Gastrocnemius medialis (tissue), 4 donors: ENCODE data around the gene BRSK1. TPM values are rescaled to one million over a fixed set of nuclear protein-coding genes. Genes with fewer than 3 reads are reported as not detected.

Experiments used
- ATAC-seq, 2 donors: fragments of 150-250 bp; one replicate each; pipeline ENCODE4 v1.9.1; 2016
- DNase-seq, 2 donors: peaks; one replicate each; pipeline ENCODE4 v3.0.0-alpha.2; 2019
- H3K27ac ChIP-seq, 4 donors: fragments of 200-600 bp; sonication (generic); 1 replicate in 1 of 4; 2 replicates in 3 of 4; pipeline ENCODE4 v1.5.1; 2016 to 2018; ENCODE audit warnings: mild to moderate bottlenecking in 2 of 4, moderate library complexity in 1 of 4
- H3K27me3 ChIP-seq, 3 donors: fragments of 200-600 bp; sonication (generic) in 2 of 3; 1 replicate in 1 of 3; 2 replicates in 2 of 3; pipeline versions ENCODE4 v1.5.1 to v1.6.0; 2016 to 2019; ENCODE audit warnings: mild to moderate bottlenecking in 1 of 3, moderate library complexity in 1 of 3
- H3K36me3 ChIP-seq, 2 donors: fragments of 200-600 bp; sonication (generic) in 1 of 2; one replicate each; pipeline ENCODE4 v1.5.1; 2017 to 2018
- H3K4me1 ChIP-seq, 2 donors: fragments of 200-600 bp; sonication (generic) in 1 of 2; one replicate each; pipeline ENCODE4 v1.5.1; 2016 to 2017; ENCODE audit warnings: mild to moderate bottlenecking in 2 of 2
- H3K4me3 ChIP-seq, 4 donors: fragments of 200-600 bp; sonication (generic) in 3 of 4; 1 replicate in 1 of 4; 2 replicates in 3 of 4; pipeline ENCODE4 v1.5.1; 2016 to 2019; ENCODE audit warnings: mild to moderate bottlenecking in 2 of 4
- H3K9me3 ChIP-seq, 3 donors: fragments of 200-600 bp; sonication (generic) in 2 of 3; 1 replicate in 1 of 3; 2 replicates in 2 of 3; pipeline ENCODE4 v1.5.1; 2016 to 2019
- CTCF ChIP-seq, 5 experiments: fragments of 450-650 bp in 3 of 5; fragments of 200-600 bp in 2 of 5; sonication (generic) in 2 of 5; IDR thresholded peaks in 4 of 5; conservative IDR thresholded peaks in 1 of 5; 1 replicate in 4 of 5; 2 replicates in 1 of 5; pipeline ENCODE4 v1.5.1; 2016 to 2019; ENCODE audit warnings: antibody characterized with exemption in 5 of 5, mild to moderate bottlenecking in 3 of 5, moderate library complexity in 3 of 5
- POLR2A ChIP-seq, 2 donors: fragments of 450-650 bp; IDR thresholded peaks; one replicate each; pipeline ENCODE4 v1.6.1; 2017; ENCODE audit warnings: antibody characterized with exemption in 2 of 2, mild to moderate bottlenecking in 2 of 2, moderate library complexity in 2 of 2
- in situ Hi-C, 4 donors: fragments of 200-750 bp; cut with MboI; loops; one replicate each; pipeline versions ENCODE4 v1.15.0 to v1.8.0; 2017; ENCODE audit warnings: low sequenced_read_pairs in 4 of 4
- intact Hi-C: fragments of 100-400 bp; cut with DNase I; formaldehyde crosslinking; loops from one replicate; pipeline ENCODE4 v1.15.1; 2023; ENCODE audit warnings: low total_unique reads
- total RNA-seq, 4 donors: library from RNA; depleted of rRNA; stranded (reverse); fragments of >200 nt; gene quantifications; one replicate each; pipeline versions ENCODE4 v1.1.0 to v1.2.3, GENCODE V29; 2016

BRSK1 gene
- total RNA-seq, 4 donors from 2014 or later = not detected

- TF ChIP-seq POLR2A (IDR thresholded peaks at IDR 0.05) (no peak), CTCF (IDR thresholded peaks at IDR 0.05 in 4 of 5, conservative IDR thresholded peaks at IDR 0.05 in 1 of 5) (no peak)
- Histone ChIP-seq H3K4me1 (peaks cover 7 to 8% of the 10 kb centered on the region in 2 donors), H3K27ac (no peak overlapping the region), H3K4me3 (no peak overlapping the region), H3K36me3 (peaks cover 0 to 43% of the 10 kb centered on the region in 2 donors), H3K9me3 (no peaks in the 10 kb centered on the region), H3K27me3 (no peaks in the 10 kb centered on the region)
- intact Hi-C loops = no loop called here
- DNase-seq = no peak
- in situ Hi-C loops = loop anchor here in 1 of 4 donors (25.0 kb wide), 1 partner anchor 135 kb away; the partner anchor contains the start of gene UBE2S
- ATAC-seq = no peak
Observed at GRCh38 chr19:55276720-55277430, 6.9 kb upstream of the BRSK1 start.

GRCh38 chr19:55277494-55277893 lies 6.3 kb upstream of the BRSK1 start:
- in situ Hi-C loops = loop anchor here in 1 of 4 donors (25.0 kb wide), 1 partner anchor 135 kb away; the partner anchor contains the start of gene UBE2S
- Histone ChIP-seq H3K9me3 (no peaks in the 10 kb centered on the region), H3K27me3 (no peaks in the 10 kb centered on the region), H3K4me3 (no peak overlapping the region), H3K27ac (no peak overlapping the region), H3K36me3 (peaks cover 0 to 37% of the 10 kb centered on the region in 2 donors), H3K4me1 (peaks cover 7 to 8% of the 10 kb centered on the region in 2 donors)
- ATAC-seq (no peak), DNase-seq (no peak)
- no peak for TF ChIP-seq POLR2A (IDR thresholded peaks at IDR 0.05)
- no peak for TF ChIP-seq CTCF (IDR thresholded peaks at IDR 0.05 in 4 of 5, conservative IDR thresholded peaks at IDR 0.05 in 1 of 5)
- intact Hi-C loops = no loop called here

- Histone ChIP-seq H3K27ac (no peak overlapping the region), H3K27me3 (peaks cover 0 to 5% (median 0%) of the 10 kb centered on the region in 3 donors), H3K4me1 (peaks cover 7 to 8% of the 10 kb centered on the region in 2 donors), H3K9me3 (no peaks in the 10 kb centered on the region), H3K36me3 (peaks cover 0 to 26% of the 10 kb centered on the region in 2 donors), H3K4me3 (peak overlapping the region in 1 of 4 donors; percentile 75)
- TF ChIP-seq CTCF (IDR thresholded peaks at IDR 0.05 in 4 of 5, conservative IDR thresholded peaks at IDR 0.05 in 1 of 5) = no peak
- no peak for TF ChIP-seq POLR2A (IDR thresholded peaks at IDR 0.05)
- ATAC-seq = no peak
- in situ Hi-C loops = loop anchor here in 1 of 4 donors (25.0 kb wide), 1 partner anchor 134 kb away; the partner anchor contains the start of gene UBE2S
- intact Hi-C loops = no loop called here
- DNase-seq = no peak
Observed at GRCh38 chr19:55278391-55279135, 5.2 kb upstream of the BRSK1 start.

- Histone ChIP-seq H3K4me1 (peaks cover 7 to 8% of the 10 kb centered on the region in 2 donors), H3K4me3 (peak overlapping the region; percentile 63 to 97 (median 82)), H3K9me3 (no peaks in the 10 kb centered on the region), H3K27ac (peak overlapping the region; percentile 70 to 86 (median 81)), H3K27me3 (peaks cover 0 to 9% (median 0%) of the 10 kb centered on the region in 3 donors), H3K36me3 (peaks cover 0 to 19% of the 10 kb centered on the region in 2 donors)
- TF ChIP-seq POLR2A (IDR thresholded peaks at IDR 0.05) (no peak), CTCF (IDR thresholded peaks at IDR 0.05 in 4 of 5, conservative IDR thresholded peaks at IDR 0.05 in 1 of 5) (no peak)
- ATAC-seq (no peak), DNase-seq (no peak)
- in situ Hi-C loops = loop anchor here in 1 of 4 donors (25.0 kb wide), 1 partner anchor 133 kb away; the partner anchor contains the start of gene UBE2S
- intact Hi-C loops = no loop called here
Observed at GRCh38 chr19:55279340-55279739, 4.5 kb upstream of the BRSK1 start.
